ENCODE measurements around the gene ADIRF. TPM values are rescaled to one million over a fixed set of nuclear protein-coding genes. Genes with fewer than 3 reads are reported as not detected.
"Not testable (repeated sequence)": the region's sequence is repeated elsewhere in the genome, so short reads cannot be mapped to it uniquely, and the experiment has no call there.

ADIRF gene
- polyA plus RNA-seq, 1 donor (not counting 4 experiments of a cell fraction or from before 2014, with no cell fraction given), result 157 TPM

DNA sequence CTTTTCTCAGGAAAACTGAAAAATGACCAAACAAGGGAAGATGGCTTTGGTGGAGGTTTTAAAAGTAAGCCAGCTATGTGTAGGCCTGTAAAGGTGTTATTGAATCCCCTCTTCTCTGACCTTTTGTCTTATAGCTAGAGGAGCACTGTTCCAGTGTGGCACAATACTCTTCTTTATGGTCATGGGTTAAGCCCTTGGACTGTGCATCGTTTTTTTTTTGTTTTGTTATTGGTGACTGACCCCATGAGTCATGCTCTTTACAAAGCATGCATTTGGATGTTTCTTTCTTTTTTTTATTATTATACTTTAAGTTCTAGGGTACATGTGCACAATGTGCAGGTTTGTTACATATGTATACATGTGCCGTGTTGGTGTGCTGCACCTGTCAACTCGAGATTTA lies 32.2 kb downstream of the ADIRF start:
- dilution Hi-C loops (cut with MboI; ENCODE audit: extremely low pct_ligation_motif_present, low sequenced_read_pairs), result no loop called here
- no peaks in the 10 kb centered on the region for H3K9me3 ChIP-seq (ENCODE audit: control insufficient read depth, low read depth, low read length)
- no peak overlapping the region for H3K27ac ChIP-seq (ENCODE audit: control insufficient read depth, insufficient read depth, low read length)
- no peaks in the 10 kb centered on the region for H3K9me1 ChIP-seq (ENCODE audit: control insufficient read depth, extremely low read depth, insufficient read depth, low read length)
- H3K79me2 ChIP-seq (ENCODE audit: control insufficient read depth, insufficient read depth, low read length), result no peaks in the 10 kb centered on the region
- no peaks in the 10 kb centered on the region for H3K36me3 ChIP-seq (ENCODE audit: control insufficient read depth in 2 of 2, extremely low read depth in 1 of 2, insufficient read depth in 2 of 2, low read length in 2 of 2)
- H3K27me3 ChIP-seq (ENCODE audit: control insufficient read depth, extremely low read depth, insufficient read depth, low read length), result no peaks in the 10 kb centered on the region
- no peak overlapping the region for H3K9ac ChIP-seq (ENCODE audit: control insufficient read depth, extremely low read depth, insufficient read depth, low read length)
- no peak overlapping the region for H2AFZ ChIP-seq (ENCODE audit: control insufficient read depth, low read length)
- no peaks in the 10 kb centered on the region for H4K20me1 ChIP-seq (ENCODE audit: control insufficient read depth, extremely low read depth, insufficient read depth, low read length)
- H3K4me2 ChIP-seq (ENCODE audit: control insufficient read depth, extremely low read depth, insufficient read depth, low read depth, low read length), result no peak overlapping the region
- DNase-seq (ENCODE audit: low read depth, low spot score), result no peak
- no peak overlapping the region for H3K4me3 ChIP-seq (ENCODE audit: control insufficient read depth in 2 of 3, extremely low read depth in 1 of 3, insufficient read depth in 2 of 3, low read depth in 1 of 3, low read length in 3 of 3)
- H3K4me1 ChIP-seq (ENCODE audit: control insufficient read depth, extremely low read depth, insufficient read depth, low read length), result no peaks in the 10 kb centered on the region
- TF ChIP-seq EZH2 (IDR thresholded peaks at IDR 0.05; ENCODE audit: low read length), result no peak
- TF ChIP-seq CTCF (optimal IDR thresholded peaks at IDR 0.05 in 1 of 3, IDR thresholded peaks at IDR 0.05 in 1 of 3, conservative IDR thresholded peaks at IDR 0.05 in 1 of 3; ENCODE audit: extremely low read depth in 1 of 3, insufficient read depth in 2 of 3, low read length in 3 of 3), result no peak
- no peak for FAIRE-seq

GRCh38 chr10:87007124-87007523 lies 38.8 kb downstream of the ADIRF start:
- H3K9me3 ChIP-seq (ENCODE audit: control insufficient read depth, low read depth, low read length); H3K79me2 ChIP-seq (ENCODE audit: control insufficient read depth, insufficient read depth, low read length); H3K4me3 ChIP-seq (ENCODE audit: control insufficient read depth in 2 of 3, extremely low read depth in 1 of 3, insufficient read depth in 2 of 3, low read depth in 1 of 3, low read length in 3 of 3); H3K27ac ChIP-seq (ENCODE audit: control insufficient read depth, insufficient read depth, low read length); dilution Hi-C loops (cut with MboI; ENCODE audit: extremely low pct_ligation_motif_present, low sequenced_read_pairs); H3K4me1 ChIP-seq (ENCODE audit: control insufficient read depth, extremely low read depth, insufficient read depth, low read length); H3K4me2 ChIP-seq (ENCODE audit: control insufficient read depth, extremely low read depth, insufficient read depth, low read depth, low read length); FAIRE-seq; H3K9me1 ChIP-seq (ENCODE audit: control insufficient read depth, extremely low read depth, insufficient read depth, low read length); H3K27me3 ChIP-seq (ENCODE audit: control insufficient read depth, extremely low read depth, insufficient read depth, low read length); H3K36me3 ChIP-seq (ENCODE audit: control insufficient read depth in 2 of 2, extremely low read depth in 1 of 2, insufficient read depth in 2 of 2, low read length in 2 of 2); H3K9ac ChIP-seq (ENCODE audit: control insufficient read depth, extremely low read depth, insufficient read depth, low read length); DNase-seq (ENCODE audit: low read depth, low spot score); H2AFZ ChIP-seq (ENCODE audit: control insufficient read depth, low read length); H4K20me1 ChIP-seq (ENCODE audit: control insufficient read depth, extremely low read depth, insufficient read depth, low read length): not testable (repeated sequence)

DNA sequence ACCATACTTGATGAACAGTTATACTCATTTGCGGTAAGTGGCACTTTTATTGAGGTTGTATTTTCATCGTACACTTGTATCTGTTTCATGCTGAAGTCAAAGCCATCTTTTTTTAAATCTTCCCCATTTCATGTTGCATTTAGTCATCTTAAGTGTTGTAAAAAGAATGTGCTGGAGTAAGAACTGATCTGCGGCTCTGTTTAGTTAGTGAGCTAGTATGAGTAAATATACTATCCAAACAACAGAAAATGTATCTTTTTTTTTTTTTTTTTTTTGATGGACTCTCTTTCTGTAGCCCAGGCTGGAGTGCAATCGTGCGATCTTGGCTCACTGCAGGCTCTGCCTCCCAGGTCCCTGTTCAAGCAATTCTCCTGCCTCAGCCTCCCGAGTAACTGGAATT lies 39.4 kb downstream of the ADIRF start:
- dilution Hi-C loops (cut with MboI; ENCODE audit: extremely low pct_ligation_motif_present, low sequenced_read_pairs); DNase-seq (ENCODE audit: low read depth, low spot score); H3K27ac ChIP-seq (ENCODE audit: control insufficient read depth, insufficient read depth, low read length); H3K9ac ChIP-seq (ENCODE audit: control insufficient read depth, extremely low read depth, insufficient read depth, low read length); H3K4me1 ChIP-seq (ENCODE audit: control insufficient read depth, extremely low read depth, insufficient read depth, low read length); H3K79me2 ChIP-seq (ENCODE audit: control insufficient read depth, insufficient read depth, low read length); H3K4me3 ChIP-seq (ENCODE audit: control insufficient read depth in 2 of 3, extremely low read depth in 1 of 3, insufficient read depth in 2 of 3, low read depth in 1 of 3, low read length in 3 of 3); H3K27me3 ChIP-seq (ENCODE audit: control insufficient read depth, extremely low read depth, insufficient read depth, low read length); H4K20me1 ChIP-seq (ENCODE audit: control insufficient read depth, extremely low read depth, insufficient read depth, low read length); H2AFZ ChIP-seq (ENCODE audit: control insufficient read depth, low read length); FAIRE-seq; H3K9me3 ChIP-seq (ENCODE audit: control insufficient read depth, low read depth, low read length); H3K9me1 ChIP-seq (ENCODE audit: control insufficient read depth, extremely low read depth, insufficient read depth, low read length); H3K4me2 ChIP-seq (ENCODE audit: control insufficient read depth, extremely low read depth, insufficient read depth, low read depth, low read length); H3K36me3 ChIP-seq (ENCODE audit: control insufficient read depth in 2 of 2, extremely low read depth in 1 of 2, insufficient read depth in 2 of 2, low read length in 2 of 2): not testable (repeated sequence)

- H3K36me3 ChIP-seq (ENCODE audit: control insufficient read depth in 2 of 2, extremely low read depth in 1 of 2, insufficient read depth in 2 of 2, low read length in 2 of 2); H3K9me3 ChIP-seq (ENCODE audit: control insufficient read depth, low read depth, low read length); H3K9me1 ChIP-seq (ENCODE audit: control insufficient read depth, extremely low read depth, insufficient read depth, low read length); H3K27me3 ChIP-seq (ENCODE audit: control insufficient read depth, extremely low read depth, insufficient read depth, low read length); DNase-seq (ENCODE audit: low read depth, low spot score); H2AFZ ChIP-seq (ENCODE audit: control insufficient read depth, low read length); H3K4me3 ChIP-seq (ENCODE audit: control insufficient read depth in 2 of 3, extremely low read depth in 1 of 3, insufficient read depth in 2 of 3, low read depth in 1 of 3, low read length in 3 of 3); FAIRE-seq; H3K79me2 ChIP-seq (ENCODE audit: control insufficient read depth, insufficient read depth, low read length); H4K20me1 ChIP-seq (ENCODE audit: control insufficient read depth, extremely low read depth, insufficient read depth, low read length); dilution Hi-C loops (cut with MboI; ENCODE audit: extremely low pct_ligation_motif_present, low sequenced_read_pairs); H3K4me1 ChIP-seq (ENCODE audit: control insufficient read depth, extremely low read depth, insufficient read depth, low read length); H3K9ac ChIP-seq (ENCODE audit: control insufficient read depth, extremely low read depth, insufficient read depth, low read length); H3K27ac ChIP-seq (ENCODE audit: control insufficient read depth, insufficient read depth, low read length); H3K4me2 ChIP-seq (ENCODE audit: control insufficient read depth, extremely low read depth, insufficient read depth, low read depth, low read length): not testable (repeated sequence)
Measured at GRCh38 chr10:87008303-87008702, 40.0 kb downstream of the ADIRF start.
